Parathyroid adenoma (tissue), 2 donors: ENCODE data around the gene ZNF106.

ENCODE experiments used
- H2AFZ ChIP-seq: fragments of 300-600 bp; sonication (generic); one replicate; pipeline ENCODE4 v1.7.0; 2017; ENCODE audit warnings: antibody characterized with exemption, mild to moderate bottlenecking
- H3K27ac ChIP-seq: fragments of 300-600 bp; sonication (generic); one replicate; pipeline ENCODE4 v1.7.0; 2017
- H3K27me3 ChIP-seq: fragments of 300-600 bp; sonication (generic); one replicate; pipeline ENCODE4 v1.7.0; 2017; ENCODE audit warnings: low read length; ENCODE audit not compliant: control insufficient read depth, insufficient read depth
- H3K36me3 ChIP-seq: fragments of 300-600 bp; sonication (generic); one replicate; pipeline ENCODE4 v1.7.0; 2017; ENCODE audit warnings: low read length; ENCODE audit not compliant: control insufficient read depth, insufficient read depth
- H3K4me1 ChIP-seq: fragments of 300-600 bp; sonication (generic); one replicate; pipeline ENCODE4 v1.7.0; 2017; ENCODE audit warnings: control low read depth
- H3K4me2 ChIP-seq: fragments of 300-600 bp; sonication (generic); one replicate; pipeline ENCODE4 v1.7.0; 2017; ENCODE audit warnings: low read length
- H3K4me3 ChIP-seq: fragments of 300-600 bp; sonication (generic); one replicate; pipeline ENCODE4 v1.7.0; 2017; ENCODE audit warnings: low read depth, low read length
- H3K79me2 ChIP-seq: fragments of 300-600 bp; sonication (generic); one replicate; pipeline ENCODE4 v1.7.0; 2017; ENCODE audit warnings: control low read depth
- H3K9ac ChIP-seq: fragments of 300-600 bp; sonication (generic); one replicate; pipeline ENCODE4 v1.7.0; 2017; ENCODE audit warnings: mild to moderate bottlenecking
- H3K9me3 ChIP-seq: fragments of 300-600 bp; sonication (generic); one replicate; pipeline ENCODE4 v1.7.0; 2017; ENCODE audit warnings: low read length; ENCODE audit not compliant: control insufficient read depth
- CTCF ChIP-seq: fragments of 300-600 bp; sonication (generic); IDR thresholded peaks from one replicate; pipeline ENCODE4 v1.7.0; 2017; ENCODE audit warnings: antibody characterized with exemption, mild to moderate bottlenecking
- donor health status: primary hyperparathyroidism.

The ZNF106 gene

DNA sequence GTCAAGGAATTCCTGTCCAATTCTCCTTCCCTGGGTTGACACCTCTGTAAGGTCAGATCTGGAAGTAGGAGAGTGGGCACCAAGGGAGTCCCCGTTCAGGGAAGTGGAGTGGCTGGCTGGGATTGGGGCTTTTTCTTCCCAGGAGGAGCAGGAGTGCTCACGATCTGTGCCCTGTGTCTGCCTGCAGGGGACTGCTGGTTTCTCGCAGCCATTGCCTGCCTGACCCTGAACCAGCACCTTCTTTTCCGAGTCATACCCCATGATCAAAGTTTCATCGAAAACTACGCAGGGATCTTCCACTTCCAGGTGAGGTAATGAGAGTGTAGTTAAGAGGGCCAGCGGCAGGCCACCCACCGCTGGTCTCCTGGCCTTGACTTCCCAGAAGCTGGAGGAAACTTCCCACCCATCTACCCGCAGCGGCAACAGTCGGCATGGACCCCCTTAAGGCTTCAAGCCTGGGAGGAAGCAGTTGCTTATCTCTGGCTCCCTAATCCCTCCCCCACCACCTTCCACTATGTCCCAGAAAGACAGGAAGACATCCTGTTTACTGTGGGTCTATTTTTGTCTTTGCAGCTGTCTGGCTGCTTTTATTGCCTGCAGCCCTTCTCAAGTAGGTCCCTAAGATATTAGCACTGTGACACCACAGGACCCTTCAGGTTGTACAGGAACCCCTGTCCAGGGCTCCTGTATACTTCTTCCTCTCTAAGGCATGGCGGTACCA, 104.8 kb downstream of the ZNF106 start:
- Histone ChIP-seq H3K27me3 (no peaks in the 10 kb centered on the region), H2AFZ (no peak overlapping the region), H3K79me2 (no peaks in the 10 kb centered on the region), H3K4me2 (no peak overlapping the region), H3K4me3 (no peak overlapping the region), H3K4me1 (no peaks in the 10 kb centered on the region), H3K9ac (no peak overlapping the region), H3K36me3 (no peaks in the 10 kb centered on the region), H3K9me3 (no peaks in the 10 kb centered on the region), H3K27ac (peak overlapping the region; percentile 29)
- TF ChIP-seq CTCF: no peak

GRCh38 chr15:42385206-42385979, 105.5 kb downstream of the ZNF106 start:
- no peak overlapping the region for H3K27ac ChIP-seq
- H3K9me3 ChIP-seq: no peaks in the 10 kb centered on the region
- no peaks in the 10 kb centered on the region for H3K36me3 ChIP-seq
- no peaks in the 10 kb centered on the region for H3K4me1 ChIP-seq
- H3K4me3 ChIP-seq: no peak overlapping the region
- H3K27me3 ChIP-seq: no peaks in the 10 kb centered on the region
- H3K9ac ChIP-seq: no peak overlapping the region
- H3K4me2 ChIP-seq: no peak overlapping the region
- H2AFZ ChIP-seq: no peak overlapping the region
- no peaks in the 10 kb centered on the region for H3K79me2 ChIP-seq
- TF ChIP-seq CTCF: peak; percentile 20

GRCh38 chr15:42384597-42384996, 106.3 kb downstream of the ZNF106 start:
- no peaks in the 10 kb centered on the region for H3K27me3 ChIP-seq
- no peaks in the 10 kb centered on the region for H3K79me2 ChIP-seq
- no peak overlapping the region for H3K4me2 ChIP-seq
- no peaks in the 10 kb centered on the region for H3K4me1 ChIP-seq
- no peak overlapping the region for H3K9ac ChIP-seq
- no peak overlapping the region for H3K27ac ChIP-seq
- no peaks in the 10 kb centered on the region for H3K36me3 ChIP-seq
- TF ChIP-seq CTCF: no peak
- H2AFZ ChIP-seq: no peak overlapping the region
- no peaks in the 10 kb centered on the region for H3K9me3 ChIP-seq
- H3K4me3 ChIP-seq: no peak overlapping the region

DNA sequence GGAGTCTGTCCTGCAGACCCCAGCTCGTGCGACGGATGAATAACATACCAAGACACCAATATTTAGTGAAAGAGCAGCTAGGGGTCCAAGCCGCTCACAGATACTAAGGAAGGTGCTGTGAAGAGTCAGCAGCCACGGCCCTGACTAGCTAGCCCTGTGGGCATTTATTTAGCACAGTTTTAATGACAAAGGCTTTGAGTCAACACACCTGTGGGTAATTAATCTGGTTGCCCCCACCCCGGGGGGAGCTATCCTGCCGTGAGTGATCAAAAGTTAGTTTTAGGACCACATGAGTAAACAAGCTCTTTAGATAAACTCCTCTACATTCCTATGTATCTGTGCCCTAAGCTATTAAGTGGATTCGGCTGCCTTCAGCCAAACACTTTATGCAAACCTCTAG, 112.9 kb downstream of the ZNF106 start:
- no peak overlapping the region for H3K27ac ChIP-seq
- no peak for TF ChIP-seq CTCF
- no peaks in the 10 kb centered on the region for H3K9me3 ChIP-seq
- H3K4me3 ChIP-seq: no peak overlapping the region
- no peak overlapping the region for H3K9ac ChIP-seq
- H3K4me1 ChIP-seq: no peaks in the 10 kb centered on the region
- H3K36me3 ChIP-seq: no peaks in the 10 kb centered on the region
- no peak overlapping the region for H3K4me2 ChIP-seq
- no peak overlapping the region for H2AFZ ChIP-seq
- H3K27me3 ChIP-seq: no peaks in the 10 kb centered on the region
- no peaks in the 10 kb centered on the region for H3K79me2 ChIP-seq
